KOPT-K1 (cell line): ENCODE measurements around the gene BUB1B.
"Not testable (repeated sequence)": the region's sequence is repeated elsewhere in the genome, so short reads cannot be mapped to it uniquely, and the experiment has no call there.

Experiments
- H3K27ac ChIP-seq: fragments of 200-600 bp; sonication (generic); 2 replicates; pipeline ENCODE4 v1.5.1; 2016; ENCODE audit warnings: antibody characterized with exemption, mild to moderate bottlenecking, low read depth, low read length; ENCODE audit not compliant: poor library complexity, severe bottlenecking
- H3K36me3 ChIP-seq: fragments of 200-600 bp; sonication (generic); 2 replicates; pipeline ENCODE4 v1.5.1; 2017; ENCODE audit warnings: antibody characterized with exemption, mild to moderate bottlenecking, low read length, moderate library complexity; ENCODE audit not compliant: insufficient read depth
- H3K9me3 ChIP-seq: fragments of 200-600 bp; sonication (generic); 2 replicates; pipeline ENCODE4 v1.5.1; 2017; ENCODE audit warnings: antibody characterized with exemption, low read length, mild to moderate bottlenecking; ENCODE audit not compliant: insufficient read depth, poor library complexity, severe bottlenecking

The BUB1B gene

GRCh38 chr15:40130118-40130517, 30.8 kb upstream of the BUB1B start:
- Histone ChIP-seq H3K9me3 (no peaks in the 10 kb centered on the region), H3K36me3 (no peaks in the 10 kb centered on the region), H3K27ac (no peak overlapping the region)

GRCh38 chr15:40130799-40131502, 29.9 kb upstream of the BUB1B start:
- Histone ChIP-seq H3K27ac (no peak overlapping the region), H3K36me3 (no peaks in the 10 kb centered on the region), H3K9me3 (no peaks in the 10 kb centered on the region)

GRCh38 chr15:40133544-40133943, 27.3 kb upstream of the BUB1B start:
- H3K27ac ChIP-seq, result no peak overlapping the region
- no peaks in the 10 kb centered on the region for H3K9me3 ChIP-seq
- H3K36me3 ChIP-seq, result no peaks in the 10 kb centered on the region

- no peaks in the 10 kb centered on the region for H3K9me3 ChIP-seq
- no peaks in the 10 kb centered on the region for H3K36me3 ChIP-seq
- no peak overlapping the region for H3K27ac ChIP-seq
These were observed 26.0 kb upstream of the BUB1B start for GRCh38 chr15:40134885-40135284.

GRCh38 chr15:40135846-40136450, 24.9 kb upstream of the BUB1B start:
- H3K27ac ChIP-seq, H3K36me3 ChIP-seq, H3K9me3 ChIP-seq: not testable (repeated sequence)

GRCh38 chr15:40136470-40137302, 24.2 kb upstream of the BUB1B start:
- no peaks in the 10 kb centered on the region for H3K9me3 ChIP-seq
- H3K36me3 ChIP-seq, result no peaks in the 10 kb centered on the region
- no peak overlapping the region for H3K27ac ChIP-seq

- no peaks in the 10 kb centered on the region for H3K9me3 ChIP-seq
These were observed 23.3 kb upstream of the BUB1B start for GRCh38 chr15:40137303-40138200.

GRCh38 chr15:40138201-40138570, 22.7 kb upstream of the BUB1B start:
- not testable (repeated sequence) for H3K27ac ChIP-seq, H3K9me3 ChIP-seq, H3K36me3 ChIP-seq

More at GRCh38 chr15:40137303-40138200, 23.3 kb upstream of the BUB1B start:
- H3K27ac ChIP-seq, result no peak overlapping the region
- no peaks in the 10 kb centered on the region for H3K36me3 ChIP-seq

- Histone ChIP-seq H3K36me3 (no peaks in the 10 kb centered on the region), H3K9me3 (no peaks in the 10 kb centered on the region)
These were observed 18.4 kb upstream of the BUB1B start for GRCh38 chr15:40142428-40142827.

GRCh38 chr15:40146037-40146436, 14.8 kb upstream of the BUB1B start:
- H3K36me3 ChIP-seq, result no peaks in the 10 kb centered on the region
- no peaks in the 10 kb centered on the region for H3K9me3 ChIP-seq
- no peak overlapping the region for H3K27ac ChIP-seq

More at GRCh38 chr15:40142428-40142827, 18.4 kb upstream of the BUB1B start:
- H3K27ac ChIP-seq, result no peak overlapping the region

- Histone ChIP-seq H3K9me3 (no peaks in the 10 kb centered on the region), H3K27ac (no peak overlapping the region), H3K36me3 (no peaks in the 10 kb centered on the region)
These were observed 11.5 kb upstream of the BUB1B start for GRCh38 chr15:40149339-40149738.

GRCh38 chr15:40150163-40150925, 10.5 kb upstream of the BUB1B start:
- Histone ChIP-seq H3K9me3 (no peaks in the 10 kb centered on the region), H3K27ac (no peak overlapping the region), H3K36me3 (no peaks in the 10 kb centered on the region)

- Histone ChIP-seq H3K36me3 (no peaks in the 10 kb centered on the region), H3K27ac (no peak overlapping the region), H3K9me3 (no peaks in the 10 kb centered on the region)
These were observed 9.4 kb upstream of the BUB1B start for GRCh38 chr15:40151499-40151898.

- no peaks in the 10 kb centered on the region for H3K36me3 ChIP-seq
These were observed 8.9 kb upstream of the BUB1B start for GRCh38 chr15:40151991-40152390.

More at GRCh38 chr15:40151991-40152390, 8.9 kb upstream of the BUB1B start:
- Histone ChIP-seq H3K27ac (no peak overlapping the region), H3K9me3 (no peaks in the 10 kb centered on the region)
